Left lung (tissue), 10 donors: ENCODE results near the gene ZDHHC12. TPM values are rescaled to one million over a fixed set of nuclear protein-coding genes. Genes with fewer than 3 reads are reported as not detected.

ENCODE experiments used
- ATAC-seq: fragments of 200-7000 bp; cut with Tn5 transposase; one replicate; pipeline ENCODE4 v1.9.1; 2020; ENCODE audit warnings: moderate library complexity
- DNase-seq, 4 donors: peaks; one replicate each; pipeline ENCODE4 v3.0.0-alpha.2; 2013 to 2020
- H3K27ac ChIP-seq, 2 donors: fragments of 200-600 bp; sonication (generic) in 1 of 2; one replicate each; pipeline versions ENCODE4 v1.5.0 to v1.8.0; 2020 to 2021
- H3K27me3 ChIP-seq, 2 donors: fragments of 200-600 bp; sonication (generic) in 1 of 2; one replicate each; pipeline versions ENCODE4 v1.5.0 to v1.8.0; 2020 to 2021
- H3K36me3 ChIP-seq, 2 donors: fragments of 200-600 bp; sonication (generic) in 1 of 2; one replicate each; pipeline versions ENCODE4 v1.5.0 to v1.8.0; 2020 to 2021
- H3K4me1 ChIP-seq, 2 donors: fragments of 200-600 bp; one replicate each; pipeline ENCODE4 v1.8.0; 2021
- H3K4me3 ChIP-seq, 2 donors: fragments of 200-600 bp; sonication (generic) in 1 of 2; one replicate each; pipeline versions ENCODE4 v1.5.0 to v1.8.0; 2020 to 2021; ENCODE audit warnings: mild to moderate bottlenecking in 1 of 2
- H3K9me3 ChIP-seq, 2 donors: fragments of 200-600 bp; sonication (generic) in 1 of 2; one replicate each; pipeline versions ENCODE4 v1.5.0 to v1.8.0; 2020 to 2021
- CTCF ChIP-seq, 2 donors: fragments of 200-600 bp; sonication (generic) in 1 of 2; IDR thresholded peaks; one replicate each; pipeline versions ENCODE4 v1.5.0 to v1.8.0; 2021; ENCODE audit warnings: antibody characterized with exemption in 2 of 2
- intact Hi-C, 2 donors: fragments of 100-400 bp; cut with DNase I; formaldehyde crosslinking; loops; one replicate each; pipeline versions ENCODE4 v1.11.2 to v1.14.2; 2022
- polyA plus RNA-seq, 6 donors: library from polyadenylated mRNA; unstranded; fragments of 120-200 nt; gene quantifications; one replicate each; pipeline ENCODE4 v1.2.1, GENCODE V29; 2013; ENCODE audit not compliant: insufficient read length in 6 of 6
- total RNA-seq, 2 donors: library from RNA; stranded (reverse); fragmentation: NEBNext Ultra II Directional; extraction: Animal tissue kit (Norgen Biotek cat#: 25700); gene quantifications; one replicate each; pipeline ENCODE4 v1.2.1, GENCODE V29; 2021
- donor health status: DM: no; HTN: yes; CAD: no.
- donor health status: DM: no; HTN: no; CAD: no.

Gene ZDHHC12
- total and polyA plus RNA-seq, 8 donors: 10.8 to 48.9 (median 12.0) TPM

- H3K4me1 ChIP-seq: no peaks in the 10 kb centered on the region
- no peak for TF ChIP-seq CTCF (IDR thresholded peaks at IDR 0.05)
- H3K9me3 ChIP-seq: no peaks in the 10 kb centered on the region
- H3K27ac ChIP-seq: no peak overlapping the region
- no peak for ATAC-seq
- H3K27me3 ChIP-seq: no peaks in the 10 kb centered on the region
- no peak overlapping the region for H3K4me3 ChIP-seq
- intact Hi-C loops: no loop called here
- peaks cover 0 to 49% of the 10 kb centered on the region in 2 donors for H3K36me3 ChIP-seq
- no peak for DNase-seq
Observed at GRCh38 chr9:128732576-128732975, 8.6 kb upstream of the ZDHHC12 start.

DNA sequence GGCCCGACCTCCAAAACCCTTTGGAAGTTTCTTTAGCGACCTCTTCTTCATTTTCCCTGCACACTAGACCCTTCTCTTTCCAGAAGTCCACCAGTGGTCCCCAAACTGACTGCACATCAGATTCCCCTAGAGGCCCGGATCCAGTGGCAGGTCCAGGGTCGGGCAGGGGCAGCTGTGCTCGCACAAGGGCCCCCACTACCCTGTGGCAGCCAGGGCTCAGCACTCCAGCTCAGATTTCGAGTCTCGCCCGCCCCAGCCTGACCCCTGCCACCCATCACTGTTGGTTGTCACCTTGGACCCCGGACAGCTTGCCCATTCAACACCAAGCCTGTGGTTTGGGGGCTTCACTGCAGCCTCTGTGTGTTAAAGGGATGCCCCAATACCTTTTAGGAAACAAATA, 7.8 kb upstream of the ZDHHC12 start:
- ATAC-seq (no peak), DNase-seq (no peak)
- intact Hi-C loops: no loop called here
- no peaks in the 10 kb centered on the region for H3K27me3 ChIP-seq
- H3K4me1 ChIP-seq: no peaks in the 10 kb centered on the region
- H3K27ac ChIP-seq: no peak overlapping the region
- H3K36me3 ChIP-seq: peaks cover 0 to 49% of the 10 kb centered on the region in 2 donors
- no peaks in the 10 kb centered on the region for H3K9me3 ChIP-seq
- H3K4me3 ChIP-seq: no peak overlapping the region
- TF ChIP-seq CTCF (IDR thresholded peaks at IDR 0.05): no peak

DNA sequence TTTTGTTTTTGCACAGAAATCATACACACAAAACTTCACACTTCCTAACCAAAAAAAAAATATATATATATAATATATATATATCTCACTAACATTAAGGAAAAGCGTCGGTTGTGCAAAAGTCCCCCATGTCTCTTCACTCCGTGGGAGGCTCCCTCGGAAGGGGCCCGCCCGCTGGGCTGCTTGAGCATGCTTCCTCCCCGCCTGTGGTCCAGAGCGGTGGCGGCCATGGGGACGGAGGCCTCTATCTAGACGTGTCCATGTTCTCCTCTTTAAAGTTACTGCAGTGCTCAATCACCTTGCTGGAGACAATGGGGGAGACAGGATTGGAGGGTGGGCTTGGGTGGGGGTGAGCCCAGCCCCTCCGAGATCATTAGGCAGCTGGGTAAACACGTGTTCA, 7.2 kb upstream of the ZDHHC12 start:
- Histone ChIP-seq H3K4me3 (no peak overlapping the region), H3K4me1 (no peaks in the 10 kb centered on the region), H3K36me3 (peaks cover 0 to 49% of the 10 kb centered on the region in 2 donors), H3K27me3 (no peaks in the 10 kb centered on the region), H3K9me3 (no peaks in the 10 kb centered on the region), H3K27ac (no peak overlapping the region)
- intact Hi-C loops: no loop called here
- TF ChIP-seq CTCF (IDR thresholded peaks at IDR 0.05): no peak
- ATAC-seq (no peak), DNase-seq (no peak)

- H3K9me3 ChIP-seq: no peaks in the 10 kb centered on the region
- H3K27ac ChIP-seq: no peak overlapping the region
- no peak for ATAC-seq
- intact Hi-C loops: no loop called here
- DNase-seq: no peak
- no peak overlapping the region for H3K4me3 ChIP-seq
- peaks cover 0 to 3% of the 10 kb centered on the region in 2 donors for H3K4me1 ChIP-seq
- peaks cover 0 to 43% of the 10 kb centered on the region in 2 donors for H3K36me3 ChIP-seq
- TF ChIP-seq CTCF (IDR thresholded peaks at IDR 0.05): no peak
- H3K27me3 ChIP-seq: no peaks in the 10 kb centered on the region
Observed at GRCh38 chr9:128729766-128730517, 6.0 kb upstream of the ZDHHC12 start.

DNA sequence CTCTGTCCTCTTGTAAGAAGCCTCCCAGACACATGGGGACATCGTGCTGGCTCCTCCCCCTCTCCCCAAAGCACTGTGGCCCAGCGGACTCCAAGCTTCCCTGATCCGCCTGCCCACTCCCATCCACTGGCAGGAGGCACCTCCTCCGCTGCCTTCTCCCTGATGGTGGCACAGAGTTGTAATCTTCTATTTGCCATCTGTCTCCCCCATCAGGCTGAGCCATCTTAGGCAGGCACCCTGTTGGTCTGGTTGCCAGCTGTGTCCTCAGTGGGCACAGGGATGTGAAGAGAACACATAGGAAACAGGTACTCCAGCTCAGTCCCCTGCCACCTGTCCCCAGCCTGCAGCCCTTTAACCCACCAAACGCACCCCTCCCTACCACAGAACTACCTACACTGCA, 5.4 kb upstream of the ZDHHC12 start:
- Histone ChIP-seq H3K27me3 (no peaks in the 10 kb centered on the region), H3K4me3 (no peak overlapping the region), H3K27ac (no peak overlapping the region), H3K36me3 (peaks cover 0 to 37% of the 10 kb centered on the region in 2 donors), H3K4me1 (peaks cover 0 to 8% of the 10 kb centered on the region in 2 donors), H3K9me3 (no peaks in the 10 kb centered on the region)
- TF ChIP-seq CTCF (IDR thresholded peaks at IDR 0.05): no peak
- intact Hi-C loops: no loop called here
- ATAC-seq (no peak), DNase-seq (no peak)
